CD4-positive, alpha-beta T cell (primary cell): ENCODE measurements around the gene HERC3. TPM values are rescaled to one million over a fixed set of nuclear protein-coding genes. Genes with fewer than 3 reads are reported as not detected.

ENCODE experiments used
- ATAC-seq: fragments of 200-7000 bp; cut with Tn5 transposase; one replicate; pipeline ENCODE4 v1.10.0; 2022; ENCODE audit warnings: mild to moderate bottlenecking; ENCODE audit not compliant: poor library complexity
- CTCF ChIA-PET: fragments of 350-600 bp; sonication (Branson Sonifier 250); formaldehyde crosslinking; loops from one replicate; lab custom pipeline; 2021; ENCODE audit warnings: antibody characterized with exemption, inconsistent platforms; lab: Charles Lee
- POLR2A ChIA-PET: fragments of 350-600 bp; sonication (Branson Sonifier 250); formaldehyde crosslinking; loops from one replicate; lab custom pipeline; 2021; ENCODE audit warnings: antibody characterized with exemption, inconsistent platforms; lab: Charles Lee
- DNase-seq, 14 experiments: peaks; one replicate each; pipeline ENCODE4 v3.0.0-alpha.2; 2013 to 2020; ENCODE audit warnings: mixed read lengths in 2 of 14
- H3K27ac ChIP-seq, 2 donors: one replicate each; pipeline versions ENCODE4 v1.5.1 to v1.7.0; 2013; ENCODE audit warnings: low read length in 2 of 2, low read depth in 1 of 2, mild to moderate bottlenecking in 1 of 2
- H3K27me3 ChIP-seq, 2 experiments: 1 replicate in 1 of 2; 2 replicates in 1 of 2; pipeline versions ENCODE4 v1.6.1 to v1.7.0; 2013; ENCODE audit warnings: low read length in 2 of 2, control low read depth in 1 of 2, mild to moderate bottlenecking in 1 of 2, moderate library complexity in 1 of 2; ENCODE audit not compliant: insufficient read depth in 2 of 2, control insufficient read depth in 1 of 2
- H3K36me3 ChIP-seq: one replicate; pipeline ENCODE4 v1.6.1; 2013; ENCODE audit warnings: low read length, control low read depth; ENCODE audit not compliant: insufficient read depth
- H3K4me1 ChIP-seq: one replicate; pipeline ENCODE4 v1.6.1; 2013; ENCODE audit warnings: low read length, control low read depth; ENCODE audit not compliant: insufficient read depth
- H3K4me3 ChIP-seq: one replicate; pipeline ENCODE4 v1.5.1; 2013; ENCODE audit warnings: mild to moderate bottlenecking, low read length, moderate library complexity
- H3K9me3 ChIP-seq, 2 experiments: 1 replicate in 1 of 2; 2 replicates in 1 of 2; pipeline versions ENCODE4 v1.6.1 to v1.7.0; 2013; ENCODE audit warnings: low read length in 2 of 2, mild to moderate bottlenecking in 2 of 2, control low read depth in 1 of 2, moderate library complexity in 1 of 2; ENCODE audit not compliant: control insufficient read depth in 1 of 2, insufficient read depth in 1 of 2
- H3K27ac Mint-ChIP-seq: one replicate; pipeline ENCODE4 v1.8.0; 2020; ENCODE audit warnings: mixed read lengths
- H3K27me3 Mint-ChIP-seq: one replicate; pipeline ENCODE4 v1.8.0; 2021; ENCODE audit warnings: mixed read lengths
- H3K36me3 Mint-ChIP-seq: one replicate; pipeline ENCODE4 v1.8.0; 2021; ENCODE audit warnings: low read depth, mixed read lengths
- H3K4me1 Mint-ChIP-seq: one replicate; pipeline ENCODE4 v1.8.0; 2021; ENCODE audit warnings: low read depth, mixed read lengths
- H3K4me3 Mint-ChIP-seq: one replicate; pipeline ENCODE4 v1.8.0; 2020; ENCODE audit warnings: mild to moderate bottlenecking, mixed read lengths
- H3K9me3 Mint-ChIP-seq: one replicate; pipeline ENCODE4 v1.8.0; 2020; ENCODE audit warnings: mixed read lengths
- CTCF ChIP-seq: fragments of 200-600 bp; IDR thresholded peaks from one replicate; pipeline ENCODE4 v1.8.0; 2022; ENCODE audit warnings: antibody characterized with exemption, mild to moderate bottlenecking
- intact Hi-C, 2 experiments: fragments of 100-400 bp; cut with DNase I in 1 of 2; cut with micrococcal nuclease in 1 of 2; formaldehyde crosslinking; loops; one replicate each; pipeline versions ENCODE4 v1.15.1 to v1.9.0; 2023 to 2025; cut with DNase I, micrococcal nuclease
- total RNA-seq, 174 experiments: library from RNA in 2 of 174; stranded (reverse) in 2 of 174; gene quantifications; one replicate each; pipeline ENCODE4 v1.2.3 and lab custom pipeline; 2021 to 2026

The HERC3 gene
- total RNA-seq, 2 experiments from 2014 or later = 63.1 to 66.4 TPM

GRCh38 chr4:88621763-88622327, 29.6 kb downstream of the HERC3 start:
- ChIA-PET CTCF (no interaction called here), POLR2A (interaction anchor here (1.2 kb wide), 1 partner anchor 28 kb away, joined by 5 read pairs; no protein-coding TSS in a partner anchor)
- peaks cover 32% of the 10 kb centered on the region for H3K36me3 ChIP-seq
- no peak overlapping the region for H3K4me3 ChIP-seq
- Mint-ChIP-seq H3K36me3 (peaks cover 76% of the 10 kb centered on the region), H3K27ac (peak overlapping the region; percentile 25), H3K27me3 (no peaks in the 10 kb centered on the region), H3K9me3 (peaks cover 6% of the 10 kb centered on the region), H3K4me1 (peaks cover 51% of the 10 kb centered on the region), H3K4me3 (no peak overlapping the region)
- peaks cover 0 to 10% of the 10 kb centered on the region in 2 experiments for H3K9me3 ChIP-seq
- H3K27me3 ChIP-seq = no peaks in the 10 kb centered on the region
- intact Hi-C loops = no loop called here
- no peak for ATAC-seq
- no peak for TF ChIP-seq CTCF
- peaks cover 3% of the 10 kb centered on the region for H3K4me1 ChIP-seq
- no peak for DNase-seq
- H3K27ac ChIP-seq = no peak overlapping the region

- intact Hi-C loops = no loop called here
- peaks cover 52% of the 10 kb centered on the region for H3K4me1 Mint-ChIP-seq
- peaks cover 3% of the 10 kb centered on the region for H3K4me1 ChIP-seq
- TF ChIP-seq CTCF = no peak
- no peak overlapping the region for H3K4me3 ChIP-seq
- H3K36me3 Mint-ChIP-seq = peaks cover 80% of the 10 kb centered on the region
- H3K4me3 Mint-ChIP-seq = no peak overlapping the region
- no peak overlapping the region for H3K27ac ChIP-seq
- POLR2A ChIA-PET = interaction anchor here (0.5 to 1.2 kb wide), 3 partner anchors 10 to 232 kb away, joined by 3 to 5 read pairs (median 5); no protein-coding TSS in a partner anchor
- H3K27me3 Mint-ChIP-seq = no peaks in the 10 kb centered on the region
- peaks cover 6% of the 10 kb centered on the region for H3K9me3 Mint-ChIP-seq
- CTCF ChIA-PET = no interaction called here
- H3K27ac Mint-ChIP-seq = no peak overlapping the region
- H3K36me3 ChIP-seq = peaks cover 27% of the 10 kb centered on the region
- ATAC-seq = no peak
- DNase-seq = no peak
- H3K9me3 ChIP-seq = peaks cover 0 to 10% of the 10 kb centered on the region in 2 experiments
- H3K27me3 ChIP-seq = no peaks in the 10 kb centered on the region
These were observed 30.8 kb downstream of the HERC3 start for GRCh38 chr4:88623097-88623496.

- Mint-ChIP-seq H3K27me3 (no peaks in the 10 kb centered on the region), H3K4me1 (peaks cover 43% of the 10 kb centered on the region), H3K27ac (no peak overlapping the region), H3K9me3 (peaks cover 5% of the 10 kb centered on the region), H3K4me3 (no peak overlapping the region), H3K36me3 (peaks cover 64% of the 10 kb centered on the region)
- Histone ChIP-seq H3K9me3 (peaks cover 0 to 2% of the 10 kb centered on the region in 2 experiments), H3K4me3 (no peak overlapping the region), H3K27ac (no peak overlapping the region), H3K36me3 (peaks cover 8% of the 10 kb centered on the region), H3K4me1 (no peaks in the 10 kb centered on the region), H3K27me3 (no peaks in the 10 kb centered on the region)
- ChIA-PET POLR2A (no interaction called here), CTCF (interaction anchor here (1.2 kb wide), 1 partner anchor 31 kb away, joined by 3 read pairs; no protein-coding TSS in a partner anchor)
- TF ChIP-seq CTCF = no peak
- intact Hi-C loops = no loop called here
- DNase-seq (no peak), ATAC-seq (no peak)
These were observed 36.5 kb downstream of the HERC3 start for GRCh38 chr4:88628746-88629145.
